Esophagus squamous epithelium (tissue), 5 donors: Measurements from ENCODE around the gene CLCN3. TPM values are rescaled to one million over a fixed set of nuclear protein-coding genes. Genes with fewer than 3 reads are reported as not detected.

Experiments used
- DNase-seq: peaks from one replicate; lab custom pipeline; 2025; lab: John Stamatoyannopoulos, UW
- H3K27ac ChIP-seq, 4 donors: fragments of 200-600 bp; sonication (generic); one replicate each; pipeline ENCODE4 v1.5.1; 2016 to 2019; ENCODE audit warnings: mild to moderate bottlenecking in 1 of 4
- H3K27me3 ChIP-seq, 4 donors: fragments of 200-600 bp; sonication (generic); 1 replicate in 3 of 4; 2 replicates in 1 of 4; pipeline versions ENCODE4 v1.5.1 to v1.6.0; 2017 to 2021; ENCODE audit warnings: antibody characterized with exemption in 1 of 4
- H3K36me3 ChIP-seq, 3 donors: fragments of 200-600 bp; sonication (generic); one replicate each; pipeline ENCODE4 v1.5.1; 2016 to 2019
- H3K4me1 ChIP-seq, 3 donors: fragments of 200-600 bp; sonication (generic); one replicate each; pipeline ENCODE4 v1.5.1; 2017 to 2019
- H3K4me3 ChIP-seq, 4 donors: fragments of 200-600 bp; sonication (generic); 1 replicate in 3 of 4; 2 replicates in 1 of 4; pipeline ENCODE4 v1.5.1; 2016 to 2019; ENCODE audit warnings: mild to moderate bottlenecking in 2 of 4, moderate library complexity in 1 of 4
- H3K9me3 ChIP-seq, 3 donors: fragments of 200-600 bp; sonication (generic); one replicate each; pipeline ENCODE4 v1.5.1; 2016 to 2019
- POLR2A ChIP-seq, 4 donors: fragments of 450-650 bp; IDR thresholded peaks; one replicate each; pipeline ENCODE4 v1.6.1; 2017; ENCODE audit warnings: antibody characterized with exemption in 4 of 4, mild to moderate bottlenecking in 4 of 4, moderate library complexity in 3 of 4
- WGBS, 2 donors: methylation state at CpG; one replicate each; pipeline ENCODE4 v1.1.5; 2018; 5-methylcytosine and 5-hydroxymethylcytosine counted together
- intact Hi-C: fragments of 100-400 bp; cut with DNase I; formaldehyde crosslinking; loops from one replicate; pipeline ENCODE4 v1.15.0; 2022
- total RNA-seq, 4 donors: library from RNA; depleted of rRNA; stranded (reverse); fragments of >200 nt; gene quantifications; one replicate each; pipeline ENCODE4 v1.1.0, GENCODE V29; 2016
- TF ChIP-seq, protein P1 (sequence below), 6 experiments: fragments of 450-650 bp in 4 of 6; fragments of 200-600 bp in 2 of 6; sonication (generic) in 2 of 6; IDR thresholded peaks; one replicate each; pipeline ENCODE4 v1.5.1; 2016 to 2019; ENCODE audit warnings: antibody characterized with exemption in 6 of 6, mild to moderate bottlenecking in 4 of 6, moderate library complexity in 4 of 6
- donor health status: DM: yes; HTN: yes; CAD: no.

CLCN3 gene
- total RNA-seq, 4 donors from 2014 or later, result 31.3 to 66.3 (median 46.1) TPM

DNA sequence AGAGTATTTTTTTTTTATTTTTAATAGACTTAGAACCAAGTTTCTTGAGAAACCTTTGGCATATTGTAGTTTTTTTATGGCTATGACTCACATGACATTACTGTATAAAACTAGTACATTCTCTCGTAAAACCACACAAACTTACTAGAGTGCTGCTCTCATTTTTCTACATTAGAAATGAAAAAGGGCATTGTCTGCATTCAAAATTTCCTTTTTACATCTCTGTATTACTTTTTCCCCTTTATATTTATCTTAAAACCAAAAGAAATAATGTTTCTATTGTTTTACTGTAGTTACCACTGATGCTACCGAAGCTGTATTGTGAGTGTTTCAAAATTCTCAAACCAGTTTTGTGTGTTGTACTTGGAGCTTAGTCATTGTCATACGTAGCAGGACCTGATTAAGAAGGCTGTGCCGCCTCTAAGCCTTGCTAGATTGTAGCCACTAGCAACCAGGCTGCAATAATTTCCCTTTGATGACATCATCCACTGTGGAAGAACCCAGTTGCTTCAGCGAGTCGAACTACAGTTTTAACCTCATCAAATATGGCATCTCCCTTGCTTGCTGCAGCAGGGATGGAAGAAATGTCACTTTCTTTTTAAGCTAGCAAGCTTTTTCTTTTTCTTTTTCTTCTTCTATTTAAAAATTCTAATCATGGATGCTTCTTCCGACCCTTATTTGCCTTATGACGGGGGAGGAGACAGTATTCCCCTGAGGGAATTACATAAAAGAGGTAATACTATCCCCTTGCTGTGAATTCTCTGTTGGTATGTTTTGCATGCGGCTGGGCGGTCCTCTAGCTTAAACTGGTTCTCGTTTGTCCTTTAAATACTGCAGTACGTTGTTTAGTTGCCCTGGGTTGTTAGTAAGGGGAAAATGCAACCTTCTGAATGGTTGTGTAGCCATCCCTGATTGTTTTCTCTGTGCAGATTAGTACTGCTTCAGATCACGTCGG is 39.6 kb downstream of the CLCN3 start:
- H3K4me3 ChIP-seq, result peak overlapping the region; percentile 17 to 59 (median 47)

DNA sequence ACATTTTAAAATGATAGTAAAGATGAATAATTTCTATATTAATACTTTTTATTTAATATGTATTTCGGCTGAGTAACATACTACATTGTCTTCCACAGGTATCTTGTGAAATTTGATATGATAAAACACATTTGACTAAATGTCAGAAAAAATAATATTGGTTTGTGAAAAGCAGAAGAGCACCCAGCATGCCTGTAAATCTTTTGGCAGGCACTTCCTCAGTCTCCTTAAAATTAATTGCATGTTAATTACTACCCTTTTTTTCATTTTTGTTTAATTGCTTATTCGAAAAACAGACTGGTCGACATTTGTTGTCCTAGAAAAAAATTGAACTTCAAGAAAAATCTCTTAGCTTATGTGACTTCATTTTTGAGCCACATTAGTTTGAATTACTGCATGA is 40.6 kb downstream of the CLCN3 start:
- H3K4me3 ChIP-seq, result peak overlapping the region; percentile 17 to 59 (median 47)
- no peaks in the 10 kb centered on the region for H3K36me3 ChIP-seq
- no peaks in the 10 kb centered on the region for H3K9me3 ChIP-seq
- TF ChIP-seq, protein P1, sequence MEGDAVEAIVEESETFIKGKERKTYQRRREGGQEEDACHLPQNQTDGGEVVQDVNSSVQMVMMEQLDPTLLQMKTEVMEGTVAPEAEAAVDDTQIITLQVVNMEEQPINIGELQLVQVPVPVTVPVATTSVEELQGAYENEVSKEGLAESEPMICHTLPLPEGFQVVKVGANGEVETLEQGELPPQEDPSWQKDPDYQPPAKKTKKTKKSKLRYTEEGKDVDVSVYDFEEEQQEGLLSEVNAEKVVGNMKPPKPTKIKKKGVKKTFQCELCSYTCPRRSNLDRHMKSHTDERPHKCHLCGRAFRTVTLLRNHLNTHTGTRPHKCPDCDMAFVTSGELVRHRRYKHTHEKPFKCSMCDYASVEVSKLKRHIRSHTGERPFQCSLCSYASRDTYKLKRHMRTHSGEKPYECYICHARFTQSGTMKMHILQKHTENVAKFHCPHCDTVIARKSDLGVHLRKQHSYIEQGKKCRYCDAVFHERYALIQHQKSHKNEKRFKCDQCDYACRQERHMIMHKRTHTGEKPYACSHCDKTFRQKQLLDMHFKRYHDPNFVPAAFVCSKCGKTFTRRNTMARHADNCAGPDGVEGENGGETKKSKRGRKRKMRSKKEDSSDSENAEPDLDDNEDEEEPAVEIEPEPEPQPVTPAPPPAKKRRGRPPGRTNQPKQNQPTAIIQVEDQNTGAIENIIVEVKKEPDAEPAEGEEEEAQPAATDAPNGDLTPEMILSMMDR (IDR thresholded peaks at IDR 0.05), result no peak
- TF ChIP-seq POLR2A (IDR thresholded peaks at IDR 0.05), result no peak
- H3K27ac ChIP-seq, result peak overlapping the region in 3 of 4 donors; percentile 69 to 91 (median 87)
- peaks cover 0 to 63% (median 5%) of the 10 kb centered on the region in 3 donors for H3K4me1 ChIP-seq
- H3K27me3 ChIP-seq, result no peaks in the 10 kb centered on the region
- intact Hi-C loops, result no loop called here
- WGBS, 2 donors, result 68 to 72% methylated on average over 3 of the region's 3 CpGs
- DNase-seq, result no peak

More for the DNA sequence above, 39.6 kb downstream of the CLCN3 start:
- Histone ChIP-seq H3K4me1 (peaks cover 0 to 61% (median 5%) of the 10 kb centered on the region in 3 donors), H3K27ac (peak overlapping the region; percentile 69 to 91 (median 80)), H3K36me3 (no peaks in the 10 kb centered on the region), H3K9me3 (no peaks in the 10 kb centered on the region), H3K27me3 (no peaks in the 10 kb centered on the region)
- intact Hi-C loops, result no loop called here
- WGBS, 2 donors, result 6 to 10% methylated on average over 14 of the region's 14 CpGs
- peak; percentile 7 for DNase-seq
- TF ChIP-seq POLR2A (IDR thresholded peaks at IDR 0.05), result peak in 1 of 4 donors; percentile 23
- TF ChIP-seq, protein P1 (IDR thresholded peaks at IDR 0.05), result no peak

DNA sequence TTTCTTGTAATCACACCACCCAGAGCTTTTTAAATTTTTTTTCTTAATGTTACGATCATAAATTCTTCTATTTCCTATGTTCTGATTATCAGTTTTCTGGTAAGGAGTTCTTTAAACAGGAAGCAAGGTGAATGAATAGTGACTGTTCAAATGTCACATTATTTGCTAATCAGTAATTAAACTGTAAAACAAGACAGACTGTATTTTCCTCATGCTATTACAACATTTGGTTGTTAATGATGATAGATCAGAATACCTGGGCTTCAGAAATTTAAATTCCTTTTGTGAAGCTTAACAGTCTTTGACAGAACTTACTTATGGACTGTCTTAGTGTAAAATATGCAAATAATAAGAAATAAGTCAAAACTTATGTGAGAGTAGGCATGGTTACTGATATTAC is 41.4 kb downstream of the CLCN3 start:
- TF ChIP-seq, protein P1 (IDR thresholded peaks at IDR 0.05), result no peak
- no peak for TF ChIP-seq POLR2A (IDR thresholded peaks at IDR 0.05)
- Histone ChIP-seq H3K36me3 (peaks cover 0 to 3% (median 0%) of the 10 kb centered on the region in 3 donors), H3K27ac (peak overlapping the region in 1 of 4 donors; percentile 87), H3K27me3 (no peaks in the 10 kb centered on the region), H3K4me1 (peaks cover 0 to 63% (median 5%) of the 10 kb centered on the region in 3 donors), H3K9me3 (no peaks in the 10 kb centered on the region), H3K4me3 (no peak overlapping the region)
- 90 to 100% methylated on average over 1 of the region's 1 CpG for WGBS, 2 donors
- intact Hi-C loops, result no loop called here
- DNase-seq, result no peak

DNA sequence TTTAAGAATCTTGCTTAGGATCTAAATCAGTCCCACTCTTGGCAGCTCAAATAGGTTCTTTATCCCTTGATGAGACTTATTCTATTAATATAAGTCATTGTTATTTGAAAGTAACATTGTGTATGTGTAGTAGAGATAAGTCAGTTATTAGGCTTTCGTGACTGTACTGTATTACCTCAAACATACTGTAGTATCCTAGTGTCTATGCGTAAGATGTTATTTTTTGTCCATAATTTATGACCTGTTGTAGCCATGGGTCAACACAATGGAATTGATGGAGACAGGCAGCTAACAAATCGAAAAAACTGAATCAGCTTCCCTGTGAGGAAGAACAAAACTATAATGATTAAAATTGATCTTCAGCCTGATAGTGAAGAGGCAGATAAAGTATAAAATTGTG is 41.8 kb downstream of the CLCN3 start:
- Histone ChIP-seq H3K4me3 (no peak overlapping the region), H3K9me3 (no peaks in the 10 kb centered on the region), H3K27me3 (no peaks in the 10 kb centered on the region), H3K4me1 (peaks cover 0 to 63% (median 5%) of the 10 kb centered on the region in 3 donors), H3K27ac (no peak overlapping the region), H3K36me3 (peaks cover 0 to 3% (median 0%) of the 10 kb centered on the region in 3 donors)
- WGBS, 2 donors, result 84 to 89% methylated on average over 3 of the region's 3 CpGs
- intact Hi-C loops, result no loop called here
- DNase-seq, result no peak
- TF ChIP-seq POLR2A (IDR thresholded peaks at IDR 0.05), result no peak
- TF ChIP-seq, protein P1 (IDR thresholded peaks at IDR 0.05), result no peak

GRCh38 chr4:169663402-169663801 is 43.0 kb downstream of the CLCN3 start:
- intact Hi-C loops, result no loop called here
- H3K36me3 ChIP-seq, result peaks cover 0 to 3% (median 0%) of the 10 kb centered on the region in 3 donors
- H3K27ac ChIP-seq, result no peak overlapping the region
- no peaks in the 10 kb centered on the region for H3K9me3 ChIP-seq
- H3K4me1 ChIP-seq, result peaks cover 0 to 51% (median 5%) of the 10 kb centered on the region in 3 donors
- no peaks in the 10 kb centered on the region for H3K27me3 ChIP-seq
- TF ChIP-seq, protein P1 (IDR thresholded peaks at IDR 0.05), result no peak
- no peak for TF ChIP-seq POLR2A (IDR thresholded peaks at IDR 0.05)
- no peak overlapping the region for H3K4me3 ChIP-seq
- WGBS, 2 donors, result 93 to 97% methylated on average over 2 of the region's 2 CpGs
- DNase-seq, result no peak
